MG63 (cell line): ENCODE measurements around the gene IKZF1. TPM values are rescaled to one million over a fixed set of nuclear protein-coding genes. Genes with fewer than 3 reads are reported as not detected.

Experiments
- DNase-seq: peaks from one replicate; pipeline ENCODE4 v3.0.0-alpha.2; 2020
- H3K27me3 ChIP-seq: fragments of 250-450 bp; sonication (Bioruptor Pico); 2 replicates; pipeline ENCODE4 v1.5.1; 2020; ENCODE audit warnings: mild to moderate bottlenecking, moderate library complexity
- H3K36me3 ChIP-seq: fragments of 250-450 bp; sonication (Bioruptor Pico); 2 replicates; pipeline ENCODE4 v1.5.1; 2020; ENCODE audit warnings: mild to moderate bottlenecking, moderate library complexity
- H3K4me3 ChIP-seq: fragments of 250-450 bp; sonication (Bioruptor Pico); 2 replicates; pipeline ENCODE4 v1.5.1; 2020; ENCODE audit warnings: mild to moderate bottlenecking, moderate library complexity
- H3K9me3 ChIP-seq: fragments of 250-450 bp; sonication (Bioruptor Pico); 2 replicates; pipeline ENCODE4 v1.5.1; 2020; ENCODE audit warnings: mild to moderate bottlenecking, moderate library complexity
- total RNA-seq: library from RNA; depleted of rRNA; stranded (reverse); fragments of >200 nt; shearing (Covaris generic); gene quantifications from 2 replicates; pipeline ENCODE4 v1.2.3, GENCODE V29; 2014; ENCODE audit warnings: low replicate concordance

IKZF1 gene
- total RNA-seq, 1 experiment from 2014 or later = not detected

DNA sequence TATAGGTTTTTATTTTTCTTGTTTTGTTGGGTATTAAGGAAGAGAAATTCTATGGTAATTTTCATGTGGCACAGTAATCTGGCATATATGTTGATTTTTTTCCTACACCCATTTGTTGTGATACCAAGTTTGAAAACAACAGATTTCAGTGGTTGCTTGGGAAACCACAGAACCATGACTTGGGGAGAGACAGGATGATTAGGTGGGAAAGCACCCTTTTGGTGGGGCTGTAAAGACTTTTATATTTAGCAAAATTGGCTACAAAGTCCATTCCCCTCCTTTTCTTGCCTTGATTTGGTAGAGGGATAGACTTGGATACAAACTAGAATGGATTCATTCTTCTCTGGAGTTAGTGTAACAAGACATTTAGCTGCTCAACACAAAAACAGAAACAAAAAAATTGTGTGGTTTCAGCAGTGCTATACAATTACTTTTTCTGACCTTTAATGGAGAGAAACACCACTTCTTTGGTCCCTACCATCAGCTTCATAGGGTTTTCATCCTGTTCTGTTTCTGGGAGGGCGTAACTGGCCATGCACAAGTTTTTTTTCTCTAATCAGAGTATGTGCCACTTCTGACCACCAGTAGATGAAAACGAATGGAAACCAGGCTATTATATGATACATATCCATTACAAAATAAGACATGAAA, 92.9 kb downstream of the IKZF1 start:
- no peak for DNase-seq
- Histone ChIP-seq H3K36me3 (no peaks in the 10 kb centered on the region), H3K27me3 (no peaks in the 10 kb centered on the region), H3K9me3 (no peaks in the 10 kb centered on the region), H3K4me3 (no peak overlapping the region)

DNA sequence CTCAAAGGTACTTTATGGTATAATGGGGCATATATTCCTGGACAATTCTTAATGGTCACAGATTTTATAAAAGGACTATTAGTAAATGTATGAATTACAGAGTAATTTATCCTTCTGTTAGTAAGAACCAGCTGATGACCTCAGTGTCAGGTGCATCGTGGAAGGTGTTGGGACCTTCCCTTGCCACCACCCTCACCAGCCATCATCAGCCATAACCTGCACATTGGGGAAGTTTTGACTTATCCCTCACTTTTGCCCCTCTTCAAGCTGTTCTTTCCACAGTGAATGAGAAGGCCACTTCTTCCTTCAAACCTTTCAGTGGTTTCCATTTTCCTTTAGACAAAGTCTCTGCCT, 93.4 kb downstream of the IKZF1 start:
- no peaks in the 10 kb centered on the region for H3K9me3 ChIP-seq
- no peaks in the 10 kb centered on the region for H3K27me3 ChIP-seq
- H3K36me3 ChIP-seq = no peaks in the 10 kb centered on the region
- H3K4me3 ChIP-seq = no peak overlapping the region
- DNase-seq = no peak

- Histone ChIP-seq H3K27me3 (no peaks in the 10 kb centered on the region), H3K9me3 (no peaks in the 10 kb centered on the region), H3K4me3 (no peak overlapping the region), H3K36me3 (no peaks in the 10 kb centered on the region)
- DNase-seq = no peak
Observed at GRCh38 chr7:50399206-50399605, 94.7 kb downstream of the IKZF1 start.

DNA sequence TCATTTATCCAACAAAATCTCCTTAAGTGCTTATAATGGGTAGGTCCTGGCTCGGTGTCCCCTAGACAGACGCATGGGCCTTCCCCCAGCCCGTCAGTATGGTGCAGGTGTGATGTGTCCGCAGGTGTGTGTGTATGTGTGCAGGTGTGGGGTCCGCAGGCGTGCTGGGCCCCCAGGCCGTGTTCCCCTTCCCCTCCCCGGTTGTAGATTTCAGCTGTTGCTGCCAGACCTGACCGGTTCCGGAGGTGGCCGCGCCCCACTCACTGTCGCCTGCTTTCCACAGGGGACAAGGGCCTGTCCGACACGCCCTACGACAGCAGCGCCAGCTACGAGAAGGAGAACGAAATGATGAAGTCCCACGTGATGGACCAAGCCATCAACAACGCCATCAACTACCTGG, 95.1 kb downstream of the IKZF1 start:
- no peaks in the 10 kb centered on the region for H3K36me3 ChIP-seq
- no peaks in the 10 kb centered on the region for H3K27me3 ChIP-seq
- H3K9me3 ChIP-seq = no peaks in the 10 kb centered on the region
- DNase-seq = no peak
- no peak overlapping the region for H3K4me3 ChIP-seq

DNA sequence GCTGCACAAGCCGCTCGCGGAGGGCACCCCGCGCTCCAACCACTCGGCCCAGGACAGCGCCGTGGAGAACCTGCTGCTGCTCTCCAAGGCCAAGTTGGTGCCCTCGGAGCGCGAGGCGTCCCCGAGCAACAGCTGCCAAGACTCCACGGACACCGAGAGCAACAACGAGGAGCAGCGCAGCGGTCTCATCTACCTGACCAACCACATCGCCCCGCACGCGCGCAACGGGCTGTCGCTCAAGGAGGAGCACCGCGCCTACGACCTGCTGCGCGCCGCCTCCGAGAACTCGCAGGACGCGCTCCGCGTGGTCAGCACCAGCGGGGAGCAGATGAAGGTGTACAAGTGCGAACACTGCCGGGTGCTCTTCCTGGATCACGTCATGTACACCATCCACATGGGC, 95.6 kb downstream of the IKZF1 start:
- H3K36me3 ChIP-seq = no peaks in the 10 kb centered on the region
- no peak for DNase-seq
- H3K27me3 ChIP-seq = no peaks in the 10 kb centered on the region
- no peaks in the 10 kb centered on the region for H3K9me3 ChIP-seq
- no peak overlapping the region for H3K4me3 ChIP-seq

GRCh38 chr7:50404392-50404791, 99.9 kb downstream of the IKZF1 start:
- Histone ChIP-seq H3K27me3 (no peaks in the 10 kb centered on the region), H3K36me3 (no peaks in the 10 kb centered on the region), H3K4me3 (no peak overlapping the region), H3K9me3 (no peaks in the 10 kb centered on the region)
- no peak for DNase-seq

GRCh38 chr7:50405221-50405620, 100.7 kb downstream of the IKZF1 start:
- Histone ChIP-seq H3K9me3 (no peaks in the 10 kb centered on the region), H3K4me3 (no peak overlapping the region), H3K36me3 (no peaks in the 10 kb centered on the region), H3K27me3 (no peaks in the 10 kb centered on the region)
- DNase-seq = no peak

GRCh38 chr7:50406935-50407334, 102.4 kb downstream of the IKZF1 start:
- Histone ChIP-seq H3K4me3 (no peak overlapping the region), H3K36me3 (no peaks in the 10 kb centered on the region), H3K27me3 (no peaks in the 10 kb centered on the region), H3K9me3 (no peaks in the 10 kb centered on the region)
- no peak for DNase-seq

DNA sequence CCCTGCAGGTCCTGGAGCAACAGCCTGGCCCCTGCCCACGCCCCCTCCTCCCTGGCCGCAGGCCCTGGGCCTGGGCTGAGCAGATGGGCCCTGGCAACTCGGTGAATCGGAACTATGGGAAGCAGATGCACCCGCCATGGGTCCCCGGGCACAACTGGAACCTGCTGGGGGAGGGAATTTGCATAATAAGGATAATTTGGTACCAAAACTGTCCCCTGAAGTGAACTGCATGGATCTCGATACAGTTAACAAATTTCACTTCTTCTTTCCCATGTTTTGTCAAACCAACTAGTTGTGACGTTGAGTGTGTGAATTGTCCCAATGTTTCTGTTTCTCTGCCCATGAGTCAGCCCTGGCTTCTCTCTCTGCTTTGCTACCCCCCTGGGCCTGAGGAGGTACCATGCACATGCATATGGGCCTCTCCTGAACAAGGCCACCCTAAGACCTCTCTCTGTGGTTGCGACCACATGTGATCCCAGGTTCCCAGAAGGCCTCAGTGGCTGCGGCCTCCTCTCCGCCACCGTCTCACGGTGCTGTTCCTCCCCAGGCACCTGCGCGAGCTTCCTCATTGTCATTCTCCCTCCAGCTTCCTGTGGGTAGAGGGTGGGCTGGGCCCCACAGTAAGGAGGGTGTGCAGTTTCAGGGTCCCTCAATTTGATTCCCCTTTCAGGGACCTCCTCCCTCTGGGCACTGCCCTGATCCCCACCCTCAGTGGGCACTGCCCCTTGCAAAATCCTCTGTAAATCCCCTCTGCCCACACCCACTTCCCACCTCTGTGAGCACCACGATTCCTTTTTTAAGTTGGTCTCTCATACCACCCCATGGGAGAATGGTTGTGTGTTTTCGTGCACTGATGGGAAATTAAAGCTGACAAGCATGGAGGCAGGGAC, 105.6 kb downstream of the IKZF1 start:
- Histone ChIP-seq H3K36me3 (no peaks in the 10 kb centered on the region), H3K27me3 (no peaks in the 10 kb centered on the region), H3K9me3 (no peaks in the 10 kb centered on the region), H3K4me3 (no peak overlapping the region)
- DNase-seq = no peak

DNA sequence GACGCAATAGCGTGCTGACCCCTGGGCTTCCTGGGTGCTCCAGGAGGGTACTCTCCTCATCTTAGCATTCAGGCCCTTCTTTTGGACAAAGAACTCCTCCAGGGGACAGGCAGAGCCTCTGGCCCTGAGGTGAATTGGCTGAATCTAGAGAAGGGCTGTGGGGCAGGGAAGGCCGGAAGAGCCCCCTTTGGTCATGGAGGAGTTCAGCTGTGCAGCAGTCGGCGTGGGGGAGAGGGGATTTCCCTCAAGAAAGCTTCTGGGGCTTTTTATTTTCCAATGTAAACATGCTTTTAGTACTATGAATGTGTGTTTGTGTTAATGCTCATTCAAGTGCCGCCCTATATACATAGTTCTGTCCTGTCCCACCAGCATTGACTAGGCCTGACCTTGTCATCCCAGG, 106.8 kb downstream of the IKZF1 start:
- Histone ChIP-seq H3K27me3 (no peaks in the 10 kb centered on the region), H3K4me3 (no peak overlapping the region), H3K36me3 (no peaks in the 10 kb centered on the region), H3K9me3 (no peaks in the 10 kb centered on the region)
- no peak for DNase-seq

- no peak overlapping the region for H3K4me3 ChIP-seq
Observed at GRCh38 chr7:50412973-50413372, 108.5 kb downstream of the IKZF1 start.

DNA sequence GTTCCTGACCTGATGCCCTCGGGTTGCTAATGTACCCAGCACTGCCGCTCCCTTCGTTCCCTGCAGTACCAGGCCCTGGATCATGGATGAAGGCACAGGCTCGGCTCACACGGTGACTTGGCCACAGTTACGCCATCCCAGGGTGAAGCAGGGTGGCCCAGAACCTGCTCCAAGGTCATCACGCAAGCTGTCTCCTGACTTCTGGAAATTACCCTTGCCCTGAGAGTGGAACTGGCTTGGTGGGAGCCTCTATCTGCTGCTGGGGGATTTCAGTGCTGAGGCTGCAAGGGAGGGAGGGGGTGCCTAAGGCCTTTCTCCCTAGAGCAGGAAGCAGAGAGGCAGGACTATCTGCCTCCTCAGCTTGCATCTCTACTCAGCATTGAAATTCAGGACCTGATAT, 109.0 kb downstream of the IKZF1 start:
- no peaks in the 10 kb centered on the region for H3K27me3 ChIP-seq
- no peak for DNase-seq
- no peak overlapping the region for H3K4me3 ChIP-seq
- H3K9me3 ChIP-seq = no peaks in the 10 kb centered on the region
- H3K36me3 ChIP-seq = no peaks in the 10 kb centered on the region

More at GRCh38 chr7:50412973-50413372, 108.5 kb downstream of the IKZF1 start:
- H3K9me3 ChIP-seq = no peaks in the 10 kb centered on the region
- H3K36me3 ChIP-seq = no peaks in the 10 kb centered on the region
- no peak for DNase-seq
- no peaks in the 10 kb centered on the region for H3K27me3 ChIP-seq

GRCh38 chr7:50415844-50416364, 111.4 kb downstream of the IKZF1 start:
- no peaks in the 10 kb centered on the region for H3K27me3 ChIP-seq
- DNase-seq = no peak
- H3K36me3 ChIP-seq = no peaks in the 10 kb centered on the region
- no peaks in the 10 kb centered on the region for H3K9me3 ChIP-seq
- no peak overlapping the region for H3K4me3 ChIP-seq

- no peak overlapping the region for H3K4me3 ChIP-seq
- H3K36me3 ChIP-seq = no peaks in the 10 kb centered on the region
- no peaks in the 10 kb centered on the region for H3K27me3 ChIP-seq
- DNase-seq = no peak
- no peaks in the 10 kb centered on the region for H3K9me3 ChIP-seq
Observed at GRCh38 chr7:50416527-50417182, 112.1 kb downstream of the IKZF1 start.

DNA sequence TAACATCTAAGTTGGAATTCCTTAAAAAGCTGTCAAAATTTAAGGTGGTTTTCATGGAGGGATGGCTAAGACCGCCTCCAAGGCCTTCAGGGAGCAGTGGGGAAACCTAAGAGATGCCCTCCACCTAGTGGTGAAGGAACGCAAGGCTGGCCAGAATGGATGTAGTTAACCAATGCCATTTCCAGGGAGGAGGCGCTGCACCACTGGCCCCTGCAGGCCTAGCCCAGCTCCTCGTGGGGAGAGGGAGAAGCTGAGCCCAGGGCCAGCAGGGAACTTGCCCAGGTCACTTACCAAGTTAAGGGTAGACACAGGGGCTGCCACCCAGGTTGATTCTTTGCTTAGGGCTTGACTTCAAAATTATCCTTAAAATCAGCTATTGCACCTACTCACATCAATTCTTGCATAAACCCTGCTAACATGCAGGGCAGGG, 113.6 kb downstream of the IKZF1 start:
- Histone ChIP-seq H3K9me3 (no peaks in the 10 kb centered on the region), H3K27me3 (no peaks in the 10 kb centered on the region), H3K4me3 (no peak overlapping the region), H3K36me3 (no peaks in the 10 kb centered on the region)
- peak; percentile 70 for DNase-seq

DNA sequence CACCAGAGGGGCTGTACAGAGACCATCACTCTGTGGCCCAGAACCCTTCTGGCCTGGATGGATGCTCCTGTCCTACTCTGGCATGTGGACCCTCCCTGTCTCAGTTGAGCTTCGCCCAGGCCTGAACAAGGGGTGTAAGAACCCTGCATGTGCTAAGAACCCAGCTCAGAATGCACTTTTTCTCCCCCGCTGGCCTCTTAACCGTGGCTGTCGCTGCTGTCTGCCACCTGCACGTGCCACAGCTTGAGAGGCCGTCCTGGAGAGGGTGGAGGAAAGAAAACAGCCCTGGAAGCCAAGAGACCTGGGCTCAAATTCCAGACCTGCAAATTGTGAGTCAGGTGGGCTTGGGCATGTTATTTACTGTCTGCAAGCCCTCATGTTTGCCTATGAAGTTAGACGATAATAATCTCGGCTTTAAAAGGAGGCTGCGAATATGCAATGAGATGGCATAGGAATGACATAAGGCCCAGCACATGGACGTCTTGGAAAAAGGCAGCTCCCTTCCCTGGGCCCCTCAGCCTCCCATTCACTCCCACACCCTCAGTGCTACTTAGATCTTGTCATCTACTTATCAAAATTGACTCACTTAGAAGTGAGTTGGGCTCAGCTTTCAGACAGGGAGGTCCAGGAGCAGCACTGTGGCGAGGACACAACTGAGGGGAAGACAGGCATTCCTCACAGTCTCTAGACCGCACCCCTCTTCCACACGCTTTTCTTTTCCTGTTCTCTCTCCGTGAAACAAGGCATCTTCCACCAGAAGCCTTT, 114.2 kb downstream of the IKZF1 start:
- Histone ChIP-seq H3K36me3 (no peaks in the 10 kb centered on the region), H3K9me3 (no peaks in the 10 kb centered on the region), H3K4me3 (no peak overlapping the region), H3K27me3 (no peaks in the 10 kb centered on the region)
- DNase-seq = no peak

- H3K9me3 ChIP-seq = no peaks in the 10 kb centered on the region
- H3K4me3 ChIP-seq = no peak overlapping the region
- no peaks in the 10 kb centered on the region for H3K27me3 ChIP-seq
- H3K36me3 ChIP-seq = no peaks in the 10 kb centered on the region
- DNase-seq = no peak
Observed at GRCh38 chr7:50421043-50421442, 116.5 kb downstream of the IKZF1 start.
